ENCODE results near the gene NDUFAF4. TPM values are rescaled to one million over a fixed set of nuclear protein-coding genes. Genes with fewer than 3 reads are reported as not detected.

The NDUFAF4 gene
- total RNA-seq = 26.9 TPM

GRCh38 chr6:96897396-96898240 is at the start of gene NDUFAF4:
Gene NDUFAF4, minus strand, starts transcription at chr6:96897891. Its CDS starts 90 bp downstream, at chr6:96897801.

Other genes starting within 250 kb of the NDUFAF4 start
- gene GPR63, start 60.4 kb downstream of the NDUFAF4 start, total RNA-seq = 5.6 TPM
- 5.1 TPM for gene KLHL32, start 26.8 kb upstream of the NDUFAF4 start, total RNA-seq